Panc1 (cell line): Measurements from ENCODE around the gene BANF2. TPM values are rescaled to one million over a fixed set of nuclear protein-coding genes. Genes with fewer than 3 reads are reported as not detected.

ENCODE experiments used
- ATAC-seq: fragments of 200-7000 bp; cut with Tn5 transposase; 2 replicates; pipeline ENCODE4 v1.9.1; 2020; ENCODE audit warnings: mild to moderate bottlenecking, moderate library complexity
- BruUV-seq: library from RNA; stranded (reverse); fragments of 400-500 nt; replicated peaks from 2 replicates; lab custom pipeline; 2021; lab: Mats Ljungman, UMichigan
- CTCF ChIA-PET: fragments of 300-600 bp; sonication (Branson Sonifier 250); formaldehyde crosslinking; loops from one replicate; lab custom pipeline; 2022; ENCODE audit warnings: antibody characterized with exemption; lab: Charles Lee
- POLR2A ChIA-PET: fragments of 300-600 bp; sonication (Branson Sonifier 250); formaldehyde crosslinking; loops from one replicate; lab custom pipeline; 2022; ENCODE audit warnings: antibody characterized with exemption; lab: Charles Lee
- DNase-seq: peaks from one replicate; pipeline ENCODE4 v3.0.0-alpha.2; 2010; ENCODE audit warnings: low read depth, low spot score
- H3K27ac ChIP-seq: 2 replicates; pipeline ENCODE4 v1.5.1; 2011; ENCODE audit warnings: mild to moderate bottlenecking, low read length, inconsistent platforms
- H3K27me3 ChIP-seq: fragments of 200-500 bp; sonication (Bioruptor generic); 2 replicates; pipeline ENCODE4 v1.6.0; 2014; ENCODE audit warnings: low read length, inconsistent platforms; ENCODE audit not compliant: control insufficient read depth, insufficient read depth
- H3K36me3 ChIP-seq: fragments of 200-500 bp; sonication (Bioruptor generic); 2 replicates; pipeline ENCODE4 v1.5.1; 2014; ENCODE audit warnings: inconsistent platforms, mild to moderate bottlenecking, low read length, moderate library complexity; ENCODE audit not compliant: control insufficient read depth, insufficient read depth
- H3K4me1 ChIP-seq: 2 replicates; pipeline ENCODE4 v1.5.1; 2011; ENCODE audit warnings: inconsistent platforms, mild to moderate bottlenecking, low read length, moderate library complexity; ENCODE audit not compliant: control insufficient read depth, insufficient read depth
- H3K4me3 ChIP-seq, 2 experiments: 2 replicates each; pipeline ENCODE4 v1.5.1; 2011 to 2012; ENCODE audit warnings: low read depth in 2 of 2, low read length in 2 of 2, mild to moderate bottlenecking in 2 of 2, inconsistent platforms in 1 of 2, moderate library complexity in 1 of 2
- H3K9me3 ChIP-seq: fragments of 200-500 bp; sonication (Bioruptor generic); 2 replicates; pipeline ENCODE4 v1.5.1; 2014; ENCODE audit warnings: low read depth, mild to moderate bottlenecking, inconsistent platforms, low read length, moderate library complexity; ENCODE audit not compliant: control insufficient read depth, insufficient read depth
- CTCF ChIP-seq: fragments of 450-650 bp; IDR thresholded peaks from 2 replicates; pipeline ENCODE4 v1.5.1; 2017; ENCODE audit warnings: mild to moderate bottlenecking
- POLR2AphosphoS5 ChIP-seq: IDR thresholded peaks from 2 replicates; pipeline ENCODE4 v1.6.1; 2012; ENCODE audit warnings: mild to moderate bottlenecking, low read depth, low read length, moderate library complexity
- REST ChIP-seq, 2 experiments: IDR thresholded peaks; 2 replicates each; pipeline ENCODE4 v1.6.1; 2011 to 2012; ENCODE audit warnings: low read depth in 2 of 2, control low read depth in 1 of 2, low read length in 1 of 2, mild to moderate bottlenecking in 1 of 2, moderate library complexity in 1 of 2; ENCODE audit not compliant: insufficient read depth in 1 of 2
- SIN3A ChIP-seq: IDR thresholded peaks from 2 replicates; pipeline ENCODE4 v1.6.1; 2012; ENCODE audit warnings: low read depth, mild to moderate bottlenecking, low read length, moderate library complexity, borderline replicate concordance; ENCODE audit not compliant: insufficient read depth
- TCF7L2 ChIP-seq: IDR thresholded peaks from 2 replicates; pipeline ENCODE4 v1.6.1; 2011; ENCODE audit warnings: mild to moderate bottlenecking, low read depth, low read length, inconsistent platforms
- in situ Hi-C: cut with HindIII; loops from 2 replicates; pipeline ENCODE4 v1.10.0; 2016; ENCODE audit warnings: low sequenced_read_pairs, low pct_unique_long_range_greater_than_20kb
- intact Hi-C: fragments of 100-400 bp; cut with micrococcal nuclease; formaldehyde crosslinking; loops from one replicate; pipeline ENCODE4 v1.10.0; 2022; ENCODE audit not compliant: unreplicated experiment
- total RNA-seq: library from RNA; stranded (reverse); gene quantifications from one replicate; pipeline ENCODE4 v1.2.1, GENCODE V29; 2021; ENCODE audit not compliant: unreplicated experiment

Gene BANF2
- total RNA-seq, 1 experiment from 2014 or later, result not detected

DNA sequence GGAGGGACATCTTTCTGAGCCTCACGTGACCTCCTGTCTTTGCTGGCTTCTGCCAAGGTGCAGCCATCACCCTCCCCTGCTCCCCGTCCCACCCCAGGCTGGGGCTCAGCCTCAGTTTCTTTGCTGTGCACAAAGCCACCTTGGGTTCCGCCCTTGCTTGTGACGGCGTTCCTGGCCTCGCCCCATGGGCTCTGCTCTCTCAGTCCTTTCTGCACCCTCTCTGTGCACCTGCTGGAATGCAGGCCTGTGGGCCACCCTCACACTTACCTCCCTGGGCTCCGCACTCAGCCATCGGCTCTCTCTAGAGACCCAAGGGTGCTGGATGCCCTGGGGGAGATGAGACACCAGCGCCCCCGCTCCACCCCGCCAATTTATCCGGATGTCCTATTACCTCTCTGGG is 28.3 kb downstream of the BANF2 start:
- no peak for TF ChIP-seq POLR2AphosphoS5
- TF ChIP-seq SIN3A, result no peak
- TF ChIP-seq REST (IDR thresholded peaks at IDR 0.05; ENCODE audit: insufficient read depth in 1 of 2, low read depth in 2 of 2, low read length in 1 of 2), result no peak
- no peak for TF ChIP-seq CTCF
- TF ChIP-seq TCF7L2, result no peak
- Histone ChIP-seq H3K36me3 (no peaks in the 10 kb centered on the region), H3K4me3 (no peak overlapping the region), H3K4me1 (no peaks in the 10 kb centered on the region), H3K27ac (no peak overlapping the region), H3K27me3 (0 out of 2 replicates have a peak, but pooled peaks cover 2% of the 10 kb centered on the region), H3K9me3 (no peaks in the 10 kb centered on the region)
- no TSS peak for BruUV-seq
- CTCF ChIA-PET, result no interaction called here
- ATAC-seq, result no peak
- POLR2A ChIA-PET, result no interaction called here
- in situ Hi-C loops (no loop called here), intact Hi-C loops (no loop called here)
- no peak for DNase-seq

DNA sequence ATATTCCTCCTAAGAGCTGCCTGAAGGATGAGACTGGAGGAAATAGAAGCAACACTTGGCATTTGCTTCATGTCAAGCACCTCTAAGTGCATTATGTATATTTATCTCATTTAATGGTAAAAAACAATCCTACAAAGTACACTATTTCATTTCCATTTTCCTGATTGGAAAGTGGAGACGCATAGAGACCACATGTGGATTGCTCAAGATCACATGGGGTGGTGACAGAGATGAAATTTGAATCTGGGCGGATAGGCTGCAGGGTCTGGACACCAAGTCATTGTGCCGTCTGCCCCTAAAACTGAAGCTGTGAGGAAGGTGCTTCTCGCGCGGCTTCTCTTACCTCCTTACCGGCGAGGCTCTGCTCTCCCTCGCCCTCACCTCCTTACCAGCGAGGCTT is 30.3 kb downstream of the BANF2 start:
- H3K4me1 ChIP-seq, result no peaks in the 10 kb centered on the region
- ATAC-seq (no peak), DNase-seq (no peak)
- CTCF ChIA-PET, result no interaction called here
- in situ Hi-C loops, result no loop called here
- H3K27me3 ChIP-seq, result 0 out of 2 replicates have a peak, but pooled peaks cover 2% of the 10 kb centered on the region
- BruUV-seq, result no TSS peak
- no peaks in the 10 kb centered on the region for H3K9me3 ChIP-seq
- intact Hi-C loops, result no loop called here
- POLR2A ChIA-PET, result no interaction called here
- H3K36me3 ChIP-seq, result no peaks in the 10 kb centered on the region
- no peak overlapping the region for H3K27ac ChIP-seq
- TF ChIP-seq POLR2AphosphoS5 (no peak), REST (IDR thresholded peaks at IDR 0.05; ENCODE audit: insufficient read depth in 1 of 2, low read depth in 2 of 2, low read length in 1 of 2) (no peak), TCF7L2 (no peak), SIN3A (no peak), CTCF (no peak)
- H3K4me3 ChIP-seq, result no peak overlapping the region
